Measurements from ENCODE around the gene NEGR1.

GRCh38 chr1:71836904-71837303 lies 445.4 kb downstream of the NEGR1 start:
- no peak for TF ChIP-seq CTCF (IDR thresholded peaks at IDR 0.05; ENCODE audit: insufficient read depth, low read depth, low read length)
- no peak for TF ChIP-seq EZH2 (IDR thresholded peaks at IDR 0.05; ENCODE audit: insufficient read depth, low read length)
